ENCODE results near the gene MMP23B.

The MMP23B gene

DNA sequence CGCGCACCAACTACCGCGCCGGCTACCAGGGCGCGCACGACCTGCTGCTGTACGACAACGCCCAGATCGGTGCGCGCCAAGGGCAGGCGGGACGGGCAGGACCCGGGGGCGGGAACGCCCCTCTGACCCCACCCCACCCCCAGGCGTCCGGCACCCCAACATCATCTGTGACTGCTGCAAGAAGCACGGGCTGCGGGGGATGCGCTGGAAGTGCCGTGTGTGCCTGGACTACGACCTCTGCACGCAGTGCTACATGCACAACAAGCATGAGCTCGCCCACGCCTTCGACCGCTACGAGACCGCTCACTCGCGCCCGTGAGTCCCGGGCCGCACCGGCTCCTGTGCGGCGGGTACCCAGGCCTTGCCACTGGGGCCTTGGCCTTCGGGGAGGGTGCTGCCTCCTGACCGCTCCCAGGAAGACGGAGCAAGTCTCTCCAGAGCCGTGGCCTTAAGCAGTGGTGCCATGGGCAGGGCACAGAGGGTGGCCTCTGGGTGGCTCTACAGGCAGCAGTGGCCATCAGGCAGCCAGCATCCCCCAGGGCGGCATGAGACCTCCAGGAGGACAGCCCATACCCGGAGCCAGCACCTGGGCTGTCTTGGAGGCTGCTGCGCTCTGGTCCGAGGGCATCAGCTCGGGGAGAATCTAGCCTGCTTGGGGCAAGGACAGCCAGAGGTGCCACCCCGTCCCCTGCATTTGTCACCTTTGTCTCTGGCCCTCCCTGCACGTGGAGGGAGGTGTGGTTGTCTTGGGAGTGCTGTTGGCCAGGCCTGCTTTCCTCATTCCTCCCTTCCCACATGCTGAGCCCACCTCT is 8.1 kb upstream of the MMP23B start:
- DNase-seq (ENCODE audit: extremely low spot score) = no peak

GRCh38 chr1:1624443-1625403 is 7.2 kb upstream of the MMP23B start:
- CTCF ChIA-PET = no interaction called here
- TF ChIP-seq, protein P1, sequence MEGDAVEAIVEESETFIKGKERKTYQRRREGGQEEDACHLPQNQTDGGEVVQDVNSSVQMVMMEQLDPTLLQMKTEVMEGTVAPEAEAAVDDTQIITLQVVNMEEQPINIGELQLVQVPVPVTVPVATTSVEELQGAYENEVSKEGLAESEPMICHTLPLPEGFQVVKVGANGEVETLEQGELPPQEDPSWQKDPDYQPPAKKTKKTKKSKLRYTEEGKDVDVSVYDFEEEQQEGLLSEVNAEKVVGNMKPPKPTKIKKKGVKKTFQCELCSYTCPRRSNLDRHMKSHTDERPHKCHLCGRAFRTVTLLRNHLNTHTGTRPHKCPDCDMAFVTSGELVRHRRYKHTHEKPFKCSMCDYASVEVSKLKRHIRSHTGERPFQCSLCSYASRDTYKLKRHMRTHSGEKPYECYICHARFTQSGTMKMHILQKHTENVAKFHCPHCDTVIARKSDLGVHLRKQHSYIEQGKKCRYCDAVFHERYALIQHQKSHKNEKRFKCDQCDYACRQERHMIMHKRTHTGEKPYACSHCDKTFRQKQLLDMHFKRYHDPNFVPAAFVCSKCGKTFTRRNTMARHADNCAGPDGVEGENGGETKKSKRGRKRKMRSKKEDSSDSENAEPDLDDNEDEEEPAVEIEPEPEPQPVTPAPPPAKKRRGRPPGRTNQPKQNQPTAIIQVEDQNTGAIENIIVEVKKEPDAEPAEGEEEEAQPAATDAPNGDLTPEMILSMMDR (IDR thresholded peaks at IDR 0.05; ENCODE audit: control extremely low read depth, extremely low read depth, low read depth, missing control alignments) = no peak
- no peak for DNase-seq (ENCODE audit: extremely low spot score)
- POLR2A ChIA-PET = no interaction called here

More for the DNA sequence above, 8.1 kb upstream of the MMP23B start:
- POLR2A ChIA-PET = no interaction called here
- CTCF ChIA-PET = no interaction called here
- TF ChIP-seq, protein P1 (IDR thresholded peaks at IDR 0.05; ENCODE audit: control extremely low read depth, extremely low read depth, low read depth, missing control alignments) = no peak

- TF ChIP-seq, protein P1 (IDR thresholded peaks at IDR 0.05; ENCODE audit: control extremely low read depth, extremely low read depth, low read depth, missing control alignments) = no peak
- ChIA-PET POLR2A (no interaction called here), CTCF (no interaction called here)
- no peak for DNase-seq (ENCODE audit: extremely low spot score)
Measured at GRCh38 chr1:1625404-1625775, 6.6 kb upstream of the MMP23B start.

- ChIA-PET CTCF (interaction anchor here (1.6 kb wide), 1 partner anchor 22 kb away, joined by 3 read pairs; no protein-coding TSS in a partner anchor), POLR2A (no interaction called here)
- no peak for DNase-seq (ENCODE audit: extremely low spot score)
- TF ChIP-seq, protein P1 (IDR thresholded peaks at IDR 0.05; ENCODE audit: control extremely low read depth, extremely low read depth, low read depth, missing control alignments) = no peak
Measured at GRCh38 chr1:1625824-1626206, 6.2 kb upstream of the MMP23B start.

- TF ChIP-seq, protein P1 (IDR thresholded peaks at IDR 0.05; ENCODE audit: control extremely low read depth, extremely low read depth, low read depth, missing control alignments) = no peak
- ChIA-PET CTCF (interaction anchor here (1.6 kb wide), 1 partner anchor 23 kb away, joined by 3 read pairs; no protein-coding TSS in a partner anchor), POLR2A (no interaction called here)
- DNase-seq (ENCODE audit: extremely low spot score) = no peak
Measured at GRCh38 chr1:1626207-1627141, 5.5 kb upstream of the MMP23B start.

All from GM10248 (cell line).